HG03571 (cell line): ENCODE data around the gene RRH.
"Not testable (repeated sequence)": the region's sequence is repeated elsewhere in the genome, so short reads cannot be mapped to it uniquely, and the experiment has no call there.

Experiments used
- ATAC-seq: cut with Tn5 transposase; IDR thresholded peaks from one replicate; pipeline ENCODE4 v1.9.1; 2021; ENCODE audit not compliant: unreplicated experiment

The RRH gene

GRCh38 chr4:109827672-109828071, at the start of gene RRH:
Gene RRH (plus strand): TSS chr4:109827972. CDS start chr4:109828028, 56 bp downstream.
- no peak for ATAC-seq

- ATAC-seq: not testable (repeated sequence)
These were observed 45.7 kb upstream of the RRH start for GRCh38 chr4:109782092-109782491.

GRCh38 chr4:109786846-109787245, 40.9 kb upstream of the RRH start:
- ATAC-seq: no peak

GRCh38 chr4:109787807-109788206, 40.0 kb upstream of the RRH start:
- no peak for ATAC-seq

GRCh38 chr4:109795059-109795458, 32.7 kb upstream of the RRH start:
- ATAC-seq: no peak

GRCh38 chr4:109798866-109799265, 28.9 kb upstream of the RRH start:
- no peak for ATAC-seq

- no peak for ATAC-seq
These were observed 26.5 kb upstream of the RRH start for GRCh38 chr4:109801099-109801789.

- ATAC-seq: no peak
These were observed 25.9 kb upstream of the RRH start, which contains the start of gene CFI for GRCh38 chr4:109801895-109802319. Gene CFI (minus strand): TSS chr4:109801999. CDS start chr4:109801971, 28 bp downstream.

GRCh38 chr4:109803924-109804571, 23.7 kb upstream of the RRH start:
- ATAC-seq: no peak

GRCh38 chr4:109809655-109810054, 18.1 kb upstream of the RRH start:
- no peak for ATAC-seq

GRCh38 chr4:109810552-109811387, 17.0 kb upstream of the RRH start:
- no peak for ATAC-seq

- ATAC-seq: no peak
These were observed 16.1 kb upstream of the RRH start for GRCh38 chr4:109811707-109812106.

GRCh38 chr4:109815151-109816081, 12.4 kb upstream of the RRH start, which contains the start of gene GAR1:
Gene GAR1 (plus strand): TSS chr4:109815762. CDS start chr4:109816165, 403 bp downstream.
- ATAC-seq: peak; percentile 99

GRCh38 chr4:109816082-109816442, 11.7 kb upstream of the RRH start:
- ATAC-seq: no peak

- ATAC-seq: no peak
These were observed 10.9 kb upstream of the RRH start for GRCh38 chr4:109816894-109817293.

GRCh38 chr4:109818268-109818667, 9.5 kb upstream of the RRH start:
- no peak for ATAC-seq

- ATAC-seq: no peak
These were observed 7.2 kb upstream of the RRH start for GRCh38 chr4:109820563-109820962.

- no peak for ATAC-seq
These were observed 6.6 kb upstream of the RRH start for GRCh38 chr4:109821185-109821584.

- no peak for ATAC-seq
These were observed 1.1 kb upstream of the RRH start for GRCh38 chr4:109826719-109827118.

- ATAC-seq: no peak
These were observed 6.0 kb downstream of the RRH start for GRCh38 chr4:109833756-109834155.

GRCh38 chr4:109836985-109837384, 9.2 kb downstream of the RRH start:
- ATAC-seq: no peak
